ENCODE measurements around the gene LAMA1. TPM values are rescaled to one million over a fixed set of nuclear protein-coding genes. Genes with fewer than 3 reads are reported as not detected.

Gene LAMA1
- total RNA-seq, 1 donor from 2014 or later = not detected

GRCh38 chr18:7096838-7097237, 20.8 kb downstream of the LAMA1 start:
- no peak overlapping the region for H3K4me3 Mint-ChIP-seq
- DNase-seq (ENCODE audit: low spot score) = no peak
- intact Hi-C loops (cut with micrococcal nuclease) = no loop called here
- H3K4me1 Mint-ChIP-seq (ENCODE audit: low read depth) = no peaks in the 10 kb centered on the region
- no peak overlapping the region for H3K27ac Mint-ChIP-seq
- no peaks in the 10 kb centered on the region for H3K27me3 Mint-ChIP-seq (ENCODE audit: insufficient read depth)
- no peaks in the 10 kb centered on the region for H3K36me3 Mint-ChIP-seq (ENCODE audit: low read depth)
- no peaks in the 10 kb centered on the region for H3K9me3 Mint-ChIP-seq

- DNase-seq (ENCODE audit: low spot score) = no peak
- Mint-ChIP-seq H3K27me3 (ENCODE audit: insufficient read depth) (no peaks in the 10 kb centered on the region), H3K4me3 (no peak overlapping the region), H3K36me3 (ENCODE audit: low read depth) (no peaks in the 10 kb centered on the region), H3K9me3 (no peaks in the 10 kb centered on the region), H3K4me1 (ENCODE audit: low read depth) (no peaks in the 10 kb centered on the region), H3K27ac (no peak overlapping the region)
- intact Hi-C loops (cut with micrococcal nuclease) = no loop called here
Measured at GRCh38 chr18:7094427-7094826, 23.2 kb downstream of the LAMA1 start.

- Mint-ChIP-seq H3K4me3 (no peak overlapping the region), H3K27ac (no peak overlapping the region), H3K9me3 (no peaks in the 10 kb centered on the region), H3K36me3 (ENCODE audit: low read depth) (no peaks in the 10 kb centered on the region), H3K4me1 (ENCODE audit: low read depth) (no peaks in the 10 kb centered on the region), H3K27me3 (ENCODE audit: insufficient read depth) (no peaks in the 10 kb centered on the region)
- intact Hi-C loops (cut with micrococcal nuclease) = no loop called here
- no peak for DNase-seq (ENCODE audit: low spot score)
Measured at GRCh38 chr18:7090771-7091170, 26.8 kb downstream of the LAMA1 start.

- Mint-ChIP-seq H3K27me3 (ENCODE audit: insufficient read depth) (no peaks in the 10 kb centered on the region), H3K27ac (no peak overlapping the region)
Measured at GRCh38 chr18:7089369-7089768, 28.2 kb downstream of the LAMA1 start.

GRCh38 chr18:7084080-7085065, 33.2 kb downstream of the LAMA1 start:
- no peaks in the 10 kb centered on the region for H3K27me3 Mint-ChIP-seq (ENCODE audit: insufficient read depth)
- intact Hi-C loops (cut with micrococcal nuclease) = no loop called here
- no peak overlapping the region for H3K4me3 Mint-ChIP-seq
- no peaks in the 10 kb centered on the region for H3K4me1 Mint-ChIP-seq (ENCODE audit: low read depth)
- H3K36me3 Mint-ChIP-seq (ENCODE audit: low read depth) = no peaks in the 10 kb centered on the region
- no peak overlapping the region for H3K27ac Mint-ChIP-seq
- no peak for DNase-seq (ENCODE audit: low spot score)
- H3K9me3 Mint-ChIP-seq = no peaks in the 10 kb centered on the region

More at GRCh38 chr18:7089369-7089768, 28.2 kb downstream of the LAMA1 start:
- no peaks in the 10 kb centered on the region for H3K36me3 Mint-ChIP-seq (ENCODE audit: low read depth)
- H3K4me1 Mint-ChIP-seq (ENCODE audit: low read depth) = no peaks in the 10 kb centered on the region
- no peaks in the 10 kb centered on the region for H3K9me3 Mint-ChIP-seq
- DNase-seq (ENCODE audit: low spot score) = no peak
- H3K4me3 Mint-ChIP-seq = no peak overlapping the region
- intact Hi-C loops (cut with micrococcal nuclease) = no loop called here

- H3K36me3 Mint-ChIP-seq (ENCODE audit: low read depth) = no peaks in the 10 kb centered on the region
- no peak for DNase-seq (ENCODE audit: low spot score)
- H3K4me3 Mint-ChIP-seq = no peak overlapping the region
- no peaks in the 10 kb centered on the region for H3K4me1 Mint-ChIP-seq (ENCODE audit: low read depth)
- intact Hi-C loops (cut with micrococcal nuclease) = no loop called here
- H3K9me3 Mint-ChIP-seq = no peaks in the 10 kb centered on the region
- no peak overlapping the region for H3K27ac Mint-ChIP-seq
- no peaks in the 10 kb centered on the region for H3K27me3 Mint-ChIP-seq (ENCODE audit: insufficient read depth)
Measured at GRCh38 chr18:7082671-7083070, 34.9 kb downstream of the LAMA1 start.

- no peak for DNase-seq (ENCODE audit: low spot score)
- Mint-ChIP-seq H3K36me3 (ENCODE audit: low read depth) (no peaks in the 10 kb centered on the region), H3K27me3 (ENCODE audit: insufficient read depth) (no peaks in the 10 kb centered on the region), H3K27ac (no peak overlapping the region), H3K4me3 (no peak overlapping the region), H3K4me1 (ENCODE audit: low read depth) (no peaks in the 10 kb centered on the region), H3K9me3 (no peaks in the 10 kb centered on the region)
- intact Hi-C loops (cut with micrococcal nuclease) = no loop called here
Measured at GRCh38 chr18:7079231-7079630, 38.4 kb downstream of the LAMA1 start.

GRCh38 chr18:7072593-7072992, 45.0 kb downstream of the LAMA1 start:
- intact Hi-C loops (cut with micrococcal nuclease) = no loop called here
- Mint-ChIP-seq H3K27me3 (ENCODE audit: insufficient read depth) (no peaks in the 10 kb centered on the region), H3K36me3 (ENCODE audit: low read depth) (no peaks in the 10 kb centered on the region), H3K9me3 (no peaks in the 10 kb centered on the region), H3K27ac (no peak overlapping the region), H3K4me1 (ENCODE audit: low read depth) (no peaks in the 10 kb centered on the region), H3K4me3 (no peak overlapping the region)
- DNase-seq (ENCODE audit: low spot score) = no peak

GRCh38 chr18:7071600-7071999, 46.0 kb downstream of the LAMA1 start:
- DNase-seq (ENCODE audit: low spot score) = no peak
- Mint-ChIP-seq H3K4me3 (no peak overlapping the region), H3K27ac (no peak overlapping the region), H3K27me3 (ENCODE audit: insufficient read depth) (no peaks in the 10 kb centered on the region), H3K9me3 (no peaks in the 10 kb centered on the region), H3K4me1 (ENCODE audit: low read depth) (no peaks in the 10 kb centered on the region), H3K36me3 (ENCODE audit: low read depth) (no peaks in the 10 kb centered on the region)
- intact Hi-C loops (cut with micrococcal nuclease) = no loop called here

- Mint-ChIP-seq H3K27me3 (ENCODE audit: insufficient read depth) (no peaks in the 10 kb centered on the region), H3K36me3 (ENCODE audit: low read depth) (no peaks in the 10 kb centered on the region), H3K4me3 (no peak overlapping the region), H3K9me3 (no peaks in the 10 kb centered on the region), H3K4me1 (ENCODE audit: low read depth) (no peaks in the 10 kb centered on the region), H3K27ac (no peak overlapping the region)
- no peak for DNase-seq (ENCODE audit: low spot score)
- intact Hi-C loops (cut with micrococcal nuclease) = no loop called here
Measured at GRCh38 chr18:7070466-7070865, 47.1 kb downstream of the LAMA1 start.

GRCh38 chr18:7068871-7069590, 48.6 kb downstream of the LAMA1 start:
- DNase-seq (ENCODE audit: low spot score) = no peak
- no peaks in the 10 kb centered on the region for H3K4me1 Mint-ChIP-seq (ENCODE audit: low read depth)
- H3K27me3 Mint-ChIP-seq (ENCODE audit: insufficient read depth) = no peaks in the 10 kb centered on the region
- intact Hi-C loops (cut with micrococcal nuclease) = no loop called here
- H3K9me3 Mint-ChIP-seq = no peaks in the 10 kb centered on the region
- H3K36me3 Mint-ChIP-seq (ENCODE audit: low read depth) = no peaks in the 10 kb centered on the region
- H3K4me3 Mint-ChIP-seq = no peak overlapping the region
- no peak overlapping the region for H3K27ac Mint-ChIP-seq

GRCh38 chr18:7066965-7067555, 50.5 kb downstream of the LAMA1 start:
- H3K36me3 Mint-ChIP-seq (ENCODE audit: low read depth) = no peaks in the 10 kb centered on the region
- H3K27ac Mint-ChIP-seq = no peak overlapping the region
- H3K27me3 Mint-ChIP-seq (ENCODE audit: insufficient read depth) = no peaks in the 10 kb centered on the region
- no peaks in the 10 kb centered on the region for H3K4me1 Mint-ChIP-seq (ENCODE audit: low read depth)
- no peak overlapping the region for H3K4me3 Mint-ChIP-seq
- no peaks in the 10 kb centered on the region for H3K9me3 Mint-ChIP-seq
- intact Hi-C loops (cut with micrococcal nuclease) = no loop called here
- no peak for DNase-seq (ENCODE audit: low spot score)

GRCh38 chr18:7065736-7066135, 51.9 kb downstream of the LAMA1 start:
- Mint-ChIP-seq H3K9me3 (no peaks in the 10 kb centered on the region), H3K36me3 (ENCODE audit: low read depth) (no peaks in the 10 kb centered on the region), H3K27ac (no peak overlapping the region), H3K27me3 (ENCODE audit: insufficient read depth) (no peaks in the 10 kb centered on the region), H3K4me3 (no peak overlapping the region), H3K4me1 (ENCODE audit: low read depth) (no peaks in the 10 kb centered on the region)
- intact Hi-C loops (cut with micrococcal nuclease) = no loop called here
- no peak for DNase-seq (ENCODE audit: low spot score)
